Endothelial cell of umbilical vein (primary cell): ENCODE data around the gene ATP6V1B1. TPM values are rescaled to one million over a fixed set of nuclear protein-coding genes. Genes with fewer than 3 reads are reported as not detected.
A peak's percentile ranks its signal among the peaks of the same experiment; 100 is the strongest.

Experiments used
- BruUV-seq: library from RNA; stranded (reverse); fragments of 400-500 nt; replicated peaks from 2 replicates; lab custom pipeline; 2021; lab: Mats Ljungman, UMichigan
- CTCF ChIA-PET: fragments of 300-600, 350-600 bp; sonication (Branson Sonifier 250); formaldehyde crosslinking; loops from one replicate; lab custom pipeline; 2021; ENCODE audit warnings: antibody characterized with exemption, inconsistent platforms; lab: Charles Lee
- POLR2A ChIA-PET: fragments of 300-600, 350-600 bp; sonication (Branson Sonifier 250); formaldehyde crosslinking; loops from one replicate; lab custom pipeline; 2021; ENCODE audit warnings: antibody characterized with exemption, inconsistent platforms; lab: Charles Lee
- DNase-seq: peaks from one replicate; pipeline ENCODE4 v3.0.0-alpha.2; 2011; ENCODE audit warnings: low read depth, low spot score
- FAIRE-seq: peaks from 2 replicates; lab custom pipeline; 2011; peaks lifted over from hg19 to GRCh38; lab: Jason Lieb, UNC
- H2AFZ ChIP-seq: 2 replicates; pipeline ENCODE4 v1.6.0; 2012; ENCODE audit warnings: low read depth, low read length, control low read depth, inconsistent platforms
- H3K27ac ChIP-seq: 2 replicates; pipeline ENCODE4 v1.5.1; 2011; ENCODE audit warnings: low read depth, mild to moderate bottlenecking, control low read depth, low read length, moderate library complexity; ENCODE audit not compliant: insufficient read depth
- H3K27me3 ChIP-seq, 2 experiments: 2 replicates each; pipeline versions ENCODE4 v1.6.0 to v1.6.1; 2011; ENCODE audit warnings: low read length in 2 of 2, mixed read lengths in 1 of 2; ENCODE audit not compliant: control insufficient read depth in 2 of 2, insufficient read depth in 2 of 2
- H3K36me3 ChIP-seq, 2 experiments: 2 replicates in 1 of 2; 3 replicates in 1 of 2; pipeline ENCODE4 v1.5.1; 2011; ENCODE audit warnings: low read length in 2 of 2, mild to moderate bottlenecking in 1 of 2, moderate library complexity in 1 of 2; ENCODE audit not compliant: control insufficient read depth in 2 of 2, insufficient read depth in 2 of 2; ENCODE audit errors: extremely low read depth in 1 of 2
- H3K4me1 ChIP-seq: 3 replicates; pipeline ENCODE4 v1.5.1; 2011; ENCODE audit warnings: mild to moderate bottlenecking, low read length; ENCODE audit not compliant: control insufficient read depth, insufficient read depth; ENCODE audit errors: extremely low read depth
- H3K4me2 ChIP-seq: 2 replicates; pipeline ENCODE4 v1.6.1; 2011; ENCODE audit warnings: low read length, control low read depth, mixed read lengths; ENCODE audit not compliant: insufficient read depth
- H3K4me3 ChIP-seq, 3 experiments: fragments of 200-600 bp in 1 of 3; sonication (generic), shearing (Covaris generic) in 1 of 3; replicated peaks in 1 of 3; 2 replicates each; pipeline ENCODE4 v1.5.1; 2011 to 2016; ENCODE audit warnings: control low read depth in 3 of 3, low read length in 3 of 3, mild to moderate bottlenecking in 2 of 3, inconsistent platforms in 1 of 3, low read depth in 1 of 3, moderate library complexity in 1 of 3; ENCODE audit not compliant: insufficient read depth in 1 of 3
- H3K79me2 ChIP-seq: 2 replicates; pipeline ENCODE4 v1.6.0; 2012; ENCODE audit warnings: low read length, inconsistent platforms; ENCODE audit not compliant: control insufficient read depth, insufficient read depth
- H3K9ac ChIP-seq: replicated peaks from 2 replicates; pipeline ENCODE3; 2011; ENCODE audit warnings: low read length, control low read depth; ENCODE audit not compliant: insufficient read depth; ENCODE audit errors: extremely low read depth
- H3K9me1 ChIP-seq: replicated peaks from 3 replicates; pipeline ENCODE4 v1.6.0; 2011; ENCODE audit warnings: mild to moderate bottlenecking, low read length; ENCODE audit not compliant: control insufficient read depth, insufficient read depth; ENCODE audit errors: extremely low read depth
- H3K9me3 ChIP-seq: replicated peaks from 2 replicates; pipeline ENCODE4 v1.5.1; 2012; ENCODE audit warnings: low read length, inconsistent platforms; ENCODE audit not compliant: control insufficient read depth, insufficient read depth
- H4K20me1 ChIP-seq: replicated peaks from 2 replicates; pipeline ENCODE3; 2011; ENCODE audit warnings: mild to moderate bottlenecking, low read length; ENCODE audit not compliant: control insufficient read depth, insufficient read depth; ENCODE audit errors: extremely low read depth
- CTCF ChIP-seq, 2 donors: IDR thresholded peaks; 1 replicate in 1 of 2; 2 replicates in 1 of 2; pipeline ENCODE4 v1.5.1; 2011; ENCODE audit warnings: low read length in 2 of 2, mild to moderate bottlenecking in 2 of 2, moderate library complexity in 2 of 2, control low read depth in 1 of 2, inconsistent platforms in 1 of 2, low read depth in 1 of 2; ENCODE audit not compliant: insufficient read depth in 1 of 2; ENCODE audit errors: extremely low read depth in 1 of 2
- EZH2 ChIP-seq: IDR thresholded peaks from 2 replicates; pipeline ENCODE4 v1.6.1; 2012; ENCODE audit warnings: borderline replicate concordance, low read depth, mild to moderate bottlenecking, moderate library complexity, low read length, inconsistent platforms; ENCODE audit not compliant: severe bottlenecking
- POLR2A ChIP-seq: IDR thresholded peaks from 2 replicates; pipeline ENCODE4 v1.6.1; 2012; ENCODE audit warnings: low read depth, mild to moderate bottlenecking, control low read depth, low read length
- POLR2AphosphoS5 ChIP-seq: IDR thresholded peaks from 2 replicates; pipeline ENCODE4 v1.6.1; 2012; ENCODE audit warnings: low read depth, mild to moderate bottlenecking, control low read depth, low read length, moderate library complexity; ENCODE audit not compliant: insufficient read depth
- dilution Hi-C: fragments of 300-500 bp; cut with MboI; formaldehyde crosslinking; loops from one replicate; pipeline ENCODE4 v1.15.0; 2019; ENCODE audit warnings: low sequenced_read_pairs; ENCODE audit not compliant: extremely low pct_ligation_motif_present
- intact Hi-C: fragments of 100-400 bp; cut with micrococcal nuclease; formaldehyde crosslinking; loops from one replicate; pipeline ENCODE4 v1.10.0; 2022
- polyA plus RNA-seq, 4 experiments: library from polyadenylated mRNA; depleted of rRNA in 3 of 4; stranded (reverse) in 3 of 4; unstranded in 1 of 4; fragments of >200 nt; gene quantifications; 2 replicates each; pipeline versions ENCODE4 v1.2.1 to v1.2.3, GENCODE V29; 2011 to 2012; ENCODE audit warnings: missing spikeins in 1 of 4
- total RNA-seq: library from RNA; stranded (reverse); gene quantifications from 2 replicates; pipeline ENCODE4 v1.2.3, GENCODE V29; 2021
- TF ChIP-seq, protein P1 (sequence below): IDR thresholded peaks from 2 replicates; pipeline ENCODE4 v1.6.1; 2011; ENCODE audit not compliant: insufficient read depth, insufficient read length

Gene ATP6V1B1
- total and polyA plus RNA-seq, 2 donors (not counting 3 experiments of a cell fraction or from before 2014, with no cell fraction given), result 0.77 TPM; not detected in 1

GRCh38 chr2:70904371-70905216 lies 31.1 kb upstream of the ATP6V1B1 start:
- Histone ChIP-seq H3K79me2 (no peaks in the 10 kb centered on the region), H3K4me1 (peaks cover 7% of the 10 kb centered on the region), H3K27ac (no peak overlapping the region), H3K9me1 (no peaks in the 10 kb centered on the region), H3K36me3 (no peaks in the 10 kb centered on the region), H2AFZ (no peak overlapping the region), H4K20me1 (peaks cover 2% of the 10 kb centered on the region), H3K4me3 (no peak overlapping the region), H3K4me2 (no peak overlapping the region), H3K9me3 (no peaks in the 10 kb centered on the region), H3K9ac (no peak overlapping the region), H3K27me3 (peaks cover 68 to 94% of the 10 kb centered on the region in 2 experiments)
- intact Hi-C loops, result no loop called here
- FAIRE-seq, result no peak
- dilution Hi-C loops, result no loop called here
- DNase-seq, result no peak
- no TSS peak for BruUV-seq
- POLR2A ChIA-PET, result no interaction called here
- TF ChIP-seq EZH2 (peak; percentile 79), POLR2A (no peak)
- CTCF ChIA-PET, result no interaction called here

GRCh38 chr2:70905443-70906421 lies 30.0 kb upstream of the ATP6V1B1 start:
- peaks cover 5% of the 10 kb centered on the region for H3K4me1 ChIP-seq
- no peak for DNase-seq
- intact Hi-C loops, result no loop called here
- H3K79me2 ChIP-seq, result no peaks in the 10 kb centered on the region
- H3K27ac ChIP-seq, result no peak overlapping the region
- ChIA-PET POLR2A (no interaction called here), CTCF (interaction anchor here (0.6 kb wide), 1 partner anchor 112 kb away, joined by 3 read pairs; no protein-coding TSS in a partner anchor)
- no peak overlapping the region for H3K9ac ChIP-seq
- no peak overlapping the region for H3K4me3 ChIP-seq
- no peak for FAIRE-seq
- TF ChIP-seq, protein P1, sequence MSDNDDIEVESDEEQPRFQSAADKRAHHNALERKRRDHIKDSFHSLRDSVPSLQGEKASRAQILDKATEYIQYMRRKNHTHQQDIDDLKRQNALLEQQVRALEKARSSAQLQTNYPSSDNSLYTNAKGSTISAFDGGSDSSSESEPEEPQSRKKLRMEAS, result no peak
- TF ChIP-seq POLR2AphosphoS5 (no peak), EZH2 (peak; percentile 57), POLR2A (no peak), CTCF (IDR thresholded peaks at IDR 0.05; ENCODE audit: extremely low read depth in 1 of 2, insufficient read depth in 1 of 2, low read depth in 1 of 2, low read length in 2 of 2) (no peak)
- peaks cover 64 to 97% of the 10 kb centered on the region in 2 experiments for H3K27me3 ChIP-seq
- no peak overlapping the region for H2AFZ ChIP-seq
- no peaks in the 10 kb centered on the region for H3K9me1 ChIP-seq
- H3K9me3 ChIP-seq, result no peaks in the 10 kb centered on the region
- H3K4me2 ChIP-seq, result no peak overlapping the region
- H3K36me3 ChIP-seq, result no peaks in the 10 kb centered on the region
- dilution Hi-C loops, result no loop called here
- no TSS peak for BruUV-seq
- H4K20me1 ChIP-seq, result peaks cover 2% of the 10 kb centered on the region
